ENCODE data around the gene PRPH.

DNA sequence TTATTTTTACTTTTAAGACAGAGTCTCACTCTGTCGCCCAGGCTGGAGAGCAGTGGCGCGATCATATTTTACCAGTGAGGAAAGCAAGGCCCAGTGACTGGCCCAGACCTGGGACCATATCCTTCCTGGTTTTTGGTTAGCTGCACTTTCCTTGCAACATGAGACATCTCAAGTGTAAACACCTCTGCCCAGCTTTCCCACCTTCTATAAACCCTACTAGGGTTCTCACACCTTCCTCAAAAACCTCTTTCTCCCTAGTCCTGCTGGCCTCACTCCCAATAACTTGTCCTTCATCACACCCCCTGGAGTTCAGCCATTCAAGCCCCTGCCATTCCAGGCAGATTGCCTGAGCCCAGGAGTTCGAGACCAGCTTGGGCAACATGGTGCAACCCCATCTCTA is 10.3 kb upstream of the PRPH start:
- TF ChIP-seq, protein P1, sequence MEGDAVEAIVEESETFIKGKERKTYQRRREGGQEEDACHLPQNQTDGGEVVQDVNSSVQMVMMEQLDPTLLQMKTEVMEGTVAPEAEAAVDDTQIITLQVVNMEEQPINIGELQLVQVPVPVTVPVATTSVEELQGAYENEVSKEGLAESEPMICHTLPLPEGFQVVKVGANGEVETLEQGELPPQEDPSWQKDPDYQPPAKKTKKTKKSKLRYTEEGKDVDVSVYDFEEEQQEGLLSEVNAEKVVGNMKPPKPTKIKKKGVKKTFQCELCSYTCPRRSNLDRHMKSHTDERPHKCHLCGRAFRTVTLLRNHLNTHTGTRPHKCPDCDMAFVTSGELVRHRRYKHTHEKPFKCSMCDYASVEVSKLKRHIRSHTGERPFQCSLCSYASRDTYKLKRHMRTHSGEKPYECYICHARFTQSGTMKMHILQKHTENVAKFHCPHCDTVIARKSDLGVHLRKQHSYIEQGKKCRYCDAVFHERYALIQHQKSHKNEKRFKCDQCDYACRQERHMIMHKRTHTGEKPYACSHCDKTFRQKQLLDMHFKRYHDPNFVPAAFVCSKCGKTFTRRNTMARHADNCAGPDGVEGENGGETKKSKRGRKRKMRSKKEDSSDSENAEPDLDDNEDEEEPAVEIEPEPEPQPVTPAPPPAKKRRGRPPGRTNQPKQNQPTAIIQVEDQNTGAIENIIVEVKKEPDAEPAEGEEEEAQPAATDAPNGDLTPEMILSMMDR (conservative IDR thresholded peaks at IDR 0.05; ENCODE audit: low read length), result no peak
- no peak for TF ChIP-seq EZH2phosphoT487 (IDR thresholded peaks at IDR 0.05; ENCODE audit: borderline replicate concordance, low read depth, low read length)

Measured in OCI-LY7 (cell line).